ENCODE data around the gene FAM234B.

GRCh38 chr12:13114251-13115052 lies 70.3 kb downstream of the FAM234B start:
- no peak for TF ChIP-seq CREB1 (CRISPR knock-in tag; IDR thresholded peaks at IDR 0.05)
- TF ChIP-seq KAT7 (CRISPR knock-in tag; IDR thresholded peaks at IDR 0.05; ENCODE audit: borderline replicate concordance), result no peak
- TF ChIP-seq CTCF (IDR thresholded peaks at IDR 0.05), result no peak
- TF ChIP-seq ATF3 (CRISPR knock-in tag; conservative IDR thresholded peaks at IDR 0.05), result no peak
- no peak for TF ChIP-seq MAX (CRISPR knock-in tag; IDR thresholded peaks at IDR 0.05)
- no peak for TF ChIP-seq E2F1 (CRISPR knock-in tag; IDR thresholded peaks at IDR 0.05)
- TF ChIP-seq ATF2 (CRISPR knock-in tag; IDR thresholded peaks at IDR 0.05; ENCODE audit: borderline replicate concordance, low read depth), result no peak
- no peak for TF ChIP-seq TEAD4 (CRISPR knock-in tag; IDR thresholded peaks at IDR 0.05)
- TF ChIP-seq AFF4 (CRISPR knock-in tag; IDR thresholded peaks at IDR 0.05; ENCODE audit: borderline replicate concordance), result no peak
- TF ChIP-seq ZNF263 (CRISPR knock-in tag; IDR thresholded peaks at IDR 0.05; ENCODE audit: low read depth), result no peak
- TF ChIP-seq HMGA2 (CRISPR knock-in tag; IDR thresholded peaks at IDR 0.05), result no peak
- TF ChIP-seq FOXJ3 (CRISPR knock-in tag; IDR thresholded peaks at IDR 0.05; ENCODE audit: borderline replicate concordance), result no peak

All from WTC11 (cell line).